ENCODE measurements around the gene BDH1. TPM values are rescaled to one million over a fixed set of nuclear protein-coding genes. Genes with fewer than 3 reads are reported as not detected.

BDH1 gene
- total and polyA plus RNA-seq, 2 of the 13 experiments (the other 11 are each of a cell fraction or from before 2014, with no cell fraction given) = 21.2 to 71.9 TPM

GRCh38 chr3:197522183-197522715, 33.5 kb downstream of the BDH1 start (continued):
- no peak for TF ChIP-seq USF2 (IDR thresholded peaks at IDR 0.05; ENCODE audit: low read depth, low read length)
- TF ChIP-seq USF2 (CRISPR knock-in tag; IDR thresholded peaks at IDR 0.05; ENCODE audit: borderline replicate concordance) = no peak
- 0 out of 2 replicates have a peak, but pooled peaks have one; percentile 6 for TF ChIP-seq ZSCAN31 (CRISPR knock-in tag; IDR thresholded peaks at IDR 0.05; ENCODE audit: low read depth)
- TF ChIP-seq ELF3 (CRISPR knock-in tag; IDR thresholded peaks at IDR 0.05) = peak; percentile 42; the same call in 1 of the 2 replicates
- no peak for TF ChIP-seq YEATS2 (CRISPR knock-in tag; IDR thresholded peaks at IDR 0.05; ENCODE audit: borderline replicate concordance)
- no peak for TF ChIP-seq BATF2 (CRISPR knock-in tag; IDR thresholded peaks at IDR 0.05)
- TF ChIP-seq ZFP41 (CRISPR knock-in tag; IDR thresholded peaks at IDR 0.05; ENCODE audit: borderline replicate concordance) = no peak
- TF ChIP-seq BHLHE40 (IDR thresholded peaks at IDR 0.05; ENCODE audit: low read length) = 0 out of 2 replicates have a peak, but pooled peaks have one; percentile 12
- TF ChIP-seq SOX6 (IDR thresholded peaks at IDR 0.05) = no peak
- 0 out of 2 replicates have a peak, but pooled peaks have one; percentile 9 for TF ChIP-seq SOX6 (CRISPR knock-in tag; IDR thresholded peaks at IDR 0.05)
- TF ChIP-seq ZNF292 (CRISPR knock-in tag; IDR thresholded peaks at IDR 0.05; ENCODE audit: borderline replicate concordance, low read depth) = no peak
- TF ChIP-seq PTBP1 (IDR thresholded peaks at IDR 0.05; ENCODE audit: low read depth, low read length, poor library complexity, severe bottlenecking) = no peak
- no peak for TF ChIP-seq GATA4 (IDR thresholded peaks at IDR 0.05; ENCODE audit: borderline replicate concordance, low read depth)
- peak; percentile 40; the same call in 1 of the 2 replicates for TF ChIP-seq MAX (IDR thresholded peaks at IDR 0.05)
- TF ChIP-seq DDIT3 (CRISPR knock-in tag; IDR thresholded peaks at IDR 0.05) = no peak
- no peak for TF ChIP-seq ZC3H4 (CRISPR knock-in tag; IDR thresholded peaks at IDR 0.05; ENCODE audit: borderline replicate concordance)
- TF ChIP-seq ZBTB38 (CRISPR knock-in tag; IDR thresholded peaks at IDR 0.05) = 0 out of 2 replicates have a peak, but pooled peaks have one; percentile 41
- peak; percentile 13; the same call in 1 of the 2 replicates for TF ChIP-seq ZNF687 (CRISPR knock-in tag; IDR thresholded peaks at IDR 0.05)
- TF ChIP-seq ETS1 (CRISPR knock-in tag; IDR thresholded peaks at IDR 0.05) = no peak
- TF ChIP-seq SMC3 (IDR thresholded peaks at IDR 0.05; ENCODE audit: low read length) = no peak
- TF ChIP-seq MXD1 (CRISPR knock-in tag; IDR thresholded peaks at IDR 0.05) = no peak
